K562 (cell line): Measurements from ENCODE around the gene POLR1D. TPM values are rescaled to one million over a fixed set of nuclear protein-coding genes. Genes with fewer than 3 reads are reported as not detected.

Experiments
- ATAC-seq: fragments of 200-7000 bp; cut with Tn5 transposase; 3 replicates; pipeline ENCODE4 v1.9.1; 2020; ENCODE audit warnings: moderate library complexity
- BruUV-seq: library from RNA; stranded (reverse); fragments of 400-500 nt; replicated peaks from 2 replicates; lab custom pipeline; 2021; lab: Mats Ljungman, UMichigan
- CTCF ChIA-PET: fragments of 300-600 bp; formaldehyde crosslinking; extraction: SDS; loops from one replicate; lab custom pipeline; 2021; ENCODE audit warnings: low intra/inter-chr PET ratio; lab: Yijun Ruan, JAX
- POLR2A ChIA-PET: fragments of 300-600, 350-650 bp; sonication (Branson Sonifier 250); formaldehyde crosslinking; extraction: SDS; loops from one replicate; lab custom pipeline; 2021; ENCODE audit warnings: antibody characterized with exemption, inconsistent platforms; lab: Yijun Ruan, JAX
- DNase-seq, 4 experiments: peaks; one replicate each; pipeline versions ENCODE4 v3.0.0 to v3.0.0-alpha.2; 2011 to 2018; ENCODE audit warnings: low spot score in 3 of 4, mixed read lengths in 3 of 4; ENCODE audit errors: extremely low read depth in 1 of 4
- FAIRE-seq: peaks from 2 replicates; lab custom pipeline; 2011; peaks lifted over from hg19 to GRCh38; lab: Jason Lieb, UNC
- H2AFZ ChIP-seq: 2 replicates; pipeline ENCODE4 v1.6.0; 2011; ENCODE audit warnings: low read depth, low read length, control low read depth, inconsistent platforms
- H3K27ac ChIP-seq: fragments of 200-600 bp; 3 replicates; pipeline ENCODE4 v1.8.0; 2011; ENCODE audit warnings: low read depth, mild to moderate bottlenecking, control low read depth, inconsistent platforms, low read length, moderate library complexity, mixed read lengths; ENCODE audit errors: extremely low read depth
- H3K27me3 ChIP-seq, 2 experiments: fragments of 300-600 bp in 1 of 2; 2 replicates in 1 of 2; 3 replicates in 1 of 2; pipeline versions ENCODE4 v1.6.0 to v1.8.0; 2011; ENCODE audit warnings: inconsistent platforms in 2 of 2, low read length in 2 of 2, mild to moderate bottlenecking in 1 of 2, mixed read lengths in 1 of 2, moderate library complexity in 1 of 2; ENCODE audit not compliant: control insufficient read depth in 2 of 2, insufficient read depth in 2 of 2
- H3K36me3 ChIP-seq: fragments of 300-600 bp; 3 replicates; pipeline ENCODE4 v1.8.0; 2011; ENCODE audit warnings: mild to moderate bottlenecking, low read length, inconsistent platforms; ENCODE audit not compliant: control insufficient read depth, insufficient read depth
- H3K4me1 ChIP-seq, 2 experiments: fragments of 200-600 bp in 1 of 2; replicated peaks in 1 of 2; 2 replicates in 1 of 2; 3 replicates in 1 of 2; pipeline versions ENCODE4 v1.5.1 to v1.8.0; 2011; ENCODE audit warnings: inconsistent platforms in 2 of 2, low read length in 2 of 2, mild to moderate bottlenecking in 1 of 2, mixed read lengths in 1 of 2, moderate library complexity in 1 of 2; ENCODE audit not compliant: control insufficient read depth in 2 of 2, insufficient read depth in 2 of 2
- H3K4me2 ChIP-seq: 2 replicates; pipeline ENCODE4 v1.6.1; 2011; ENCODE audit warnings: low read length, control low read depth, inconsistent platforms, mixed read lengths; ENCODE audit not compliant: insufficient read depth
- H3K4me3 ChIP-seq: fragments of 200-600 bp; sonication (generic), shearing (Covaris generic); 2 replicates; pipeline ENCODE4 v1.5.1; 2016; ENCODE audit warnings: control low read depth, inconsistent platforms
- H3K79me2 ChIP-seq: fragments of 200-600 bp; 3 replicates; pipeline ENCODE4 v1.8.0; 2011; ENCODE audit warnings: low read length, inconsistent platforms; ENCODE audit not compliant: control insufficient read depth, insufficient read depth
- H3K9ac ChIP-seq, 2 experiments: 2 replicates each; pipeline versions ENCODE4 v1.6.0 to v1.6.1; 2011; ENCODE audit warnings: low read depth in 2 of 2, low read length in 2 of 2, control low read depth in 1 of 2, inconsistent platforms in 1 of 2, mild to moderate bottlenecking in 1 of 2, mixed read lengths in 1 of 2; ENCODE audit not compliant: insufficient read depth in 1 of 2
- H3K9me1 ChIP-seq: one replicate; pipeline ENCODE4 v1.6.0; 2011; ENCODE audit warnings: inconsistent platforms, mild to moderate bottlenecking, low read length, moderate library complexity; ENCODE audit not compliant: control insufficient read depth, insufficient read depth
- H3K9me3 ChIP-seq: replicated peaks from 2 replicates; pipeline ENCODE4 v1.5.1; 2011; ENCODE audit warnings: low read depth, low read length, inconsistent platforms; ENCODE audit not compliant: control insufficient read depth, insufficient read depth
- H4K20me1 ChIP-seq: replicated peaks from 2 replicates; pipeline ENCODE4 v1.6.1; 2011; ENCODE audit warnings: low read length, inconsistent platforms, mixed read lengths; ENCODE audit not compliant: control insufficient read depth, insufficient read depth
- GABPA ChIP-seq: fragments of 200-800 bp; sonication (Bioruptor generic); conservative IDR thresholded peaks from 2 replicates; pipeline ENCODE4 v1.6.1; 2016; ENCODE audit warnings: low read depth, missing genetic modification characterization, missing compliant biosample characterization
- HMGXB4 ChIP-seq: sonication (generic); formaldehyde crosslinking; IDR thresholded peaks from 2 replicates; pipeline ENCODE4 v1.8.1; 2023; ENCODE audit warnings: mild to moderate bottlenecking, missing genetic modification reagents
- KAT2B ChIP-seq: IDR thresholded peaks from one replicate; pipeline ENCODE4 v1.6.1; 2012; ENCODE audit warnings: low read depth, mild to moderate bottlenecking, control low read depth, inconsistent platforms, low read length, moderate library complexity
- SETDB1 ChIP-seq: IDR thresholded peaks from one replicate; pipeline ENCODE4 v1.6.1; 2012; ENCODE audit warnings: low read length, control low read depth, inconsistent platforms
- ZFX ChIP-seq: sonication (generic); formaldehyde crosslinking; IDR thresholded peaks from 2 replicates; pipeline ENCODE4 v1.8.0; 2022; ENCODE audit warnings: mild to moderate bottlenecking, missing genetic modification reagents, moderate library complexity
- WGBS: fragments of 100-300 bp; shearing (Covaris generic); methylation state at CpG from one replicate; pipeline ENCODE4 v1.1.6; 2016; ENCODE audit warnings: low coverage, mixed read lengths; ENCODE audit not compliant: insufficient coverage; ENCODE audit errors: missing lambda C conversion rate; 5-methylcytosine and 5-hydroxymethylcytosine counted together
- in situ Hi-C: fragments of 300-500 bp; cut with MboI; formaldehyde crosslinking; loops from 4 replicates; pipeline ENCODE4 v1.15.0; 2018; ENCODE audit warnings: inconsistent platforms, mixed read lengths
- intact Hi-C: fragments of 100-400 bp; cut with micrococcal nuclease; formaldehyde crosslinking; loops from 2 replicates; pipeline ENCODE4 v1.14.2; 2022
- polyA plus RNA-seq, 8 experiments: library from polyadenylated mRNA; depleted of rRNA in 4 of 8; stranded (reverse) in 5 of 8; unstranded in 3 of 8; fragments of >200 nt; fragmentation: Nextera tagmentation in 2 of 8; fragmentation: Illumina TruSeq in 1 of 8; extraction: Ambion mirVana in 2 of 8; extraction: Trizol in 1 of 8; gene quantifications; 2 replicates each; pipeline versions ENCODE4 v1.2.1 to v1.2.3, GENCODE V29; 2011 to 2014; ENCODE audit warnings: inconsistent platforms in 1 of 8, missing spikeins in 1 of 8
- total RNA-seq, 7 experiments: library from RNA; depleted of rRNA in 6 of 7; stranded (reverse); fragments of >200 nt in 6 of 7; fragmentation: Illumina TruSeq in 2 of 7; extraction: Trizol in 2 of 7; gene quantifications; 2 replicates each; pipeline versions ENCODE4 v1.2.1 to v1.2.3, GENCODE V29; 2011 to 2021; ENCODE audit warnings: low replicate concordance in 1 of 7

The POLR1D gene
- total and polyA plus RNA-seq, 9 of the 15 experiments (the other 6 are each of a cell fraction or from before 2014, with no cell fraction given) = 107 to 188 (median 145) TPM

GRCh38 chr13:27638001-27638400 is 16.3 kb downstream of the POLR1D start (continued):
- no peak for TF ChIP-seq ZFX (CRISPR knock-in tag)
- TF ChIP-seq SETDB1 = no peak

- BruUV-seq = no TSS peak
- in situ Hi-C loops = no loop called here
- H3K27ac ChIP-seq = no peak overlapping the region
- H3K79me2 ChIP-seq = peaks cover 13% of the 10 kb centered on the region; the same call in 2 of the 3 replicates
- no peak overlapping the region for H3K9ac ChIP-seq
- H3K27me3 ChIP-seq = no peaks in the 10 kb centered on the region
- ATAC-seq (no peak), DNase-seq (no peak), FAIRE-seq (no peak)
- no peak overlapping the region for H3K4me2 ChIP-seq
- intact Hi-C loops = no loop called here
- H3K4me1 ChIP-seq = peaks cover 3% of the 10 kb centered on the region in 2 experiments; a peak in 3 of 5 replicates
- no peak overlapping the region for H2AFZ ChIP-seq
- POLR2A ChIA-PET = interaction anchor here (0.5 to 1.5 kb wide), 6 partner anchors 10 to 1127 kb away, joined by 3 to 5 read pairs (median 3); partner anchors contain the start of gene LNX2
- TF ChIP-seq KAT2B = no peak
- no peak for TF ChIP-seq HMGXB4 (CRISPR knock-in tag)
- no peak for TF ChIP-seq GABPA (tag)
- H3K36me3 ChIP-seq = peaks cover 4% of the 10 kb centered on the region; the same call in 1 of the 3 replicates
- CTCF ChIA-PET = no interaction called here
- H3K4me3 ChIP-seq = no peak overlapping the region
- H4K20me1 ChIP-seq = no peaks in the 10 kb centered on the region
- no peaks in the 10 kb centered on the region for H3K9me3 ChIP-seq
- 61% methylated on average over 2 of the region's 2 CpGs for WGBS
- no peaks in the 10 kb centered on the region for H3K9me1 ChIP-seq
Measured at GRCh38 chr13:27638521-27638920, 16.8 kb downstream of the POLR1D start.
